ENCODE results near the gene RAD51B.
A peak's percentile ranks its signal among the peaks of the same experiment; 100 is the strongest.
"Not testable (repeated sequence)": the region's sequence is repeated elsewhere in the genome, so short reads cannot be mapped to it uniquely, and the experiment has no call there.

The RAD51B gene

DNA sequence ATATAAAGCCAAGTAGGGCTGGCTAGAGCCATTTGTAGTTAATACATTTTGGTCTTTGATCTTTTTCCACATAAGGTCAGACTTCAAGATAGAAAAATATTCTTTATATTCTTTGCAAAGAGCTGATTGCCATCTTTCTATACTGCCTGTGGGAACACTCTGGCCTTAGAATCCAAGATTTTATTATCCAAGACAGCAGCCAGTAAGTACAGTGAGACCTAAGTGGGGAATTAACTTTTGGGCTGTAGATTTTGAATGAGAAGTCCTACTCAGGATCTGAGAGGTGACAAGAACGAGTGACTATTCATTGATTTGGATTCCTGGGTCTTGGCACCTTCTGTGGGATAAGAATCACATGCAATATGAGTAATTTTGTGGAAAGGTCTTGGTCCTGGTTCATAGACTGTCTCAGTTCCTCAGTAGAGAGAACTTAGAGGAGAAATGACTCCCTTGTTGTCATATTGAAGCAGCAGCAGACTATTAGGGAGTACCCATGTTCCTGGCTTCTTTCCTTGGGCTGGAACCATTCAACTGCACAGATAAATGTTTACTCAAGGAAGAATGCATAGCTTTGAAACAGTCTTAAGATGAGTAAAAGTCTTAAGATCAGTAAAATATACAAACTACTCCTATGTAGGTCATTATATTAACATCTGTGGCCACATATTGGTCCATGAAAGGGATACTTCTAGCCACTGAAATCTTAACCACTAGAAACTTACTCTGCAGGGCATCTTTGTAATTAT is 353.8 kb downstream of the RAD51B start:
- peak in 1 of 2 experiments; percentile 89 for DNase-seq (ENCODE audit: low read depth in 1 of 2, low spot score in 1 of 2)
- in situ Hi-C loops (cut with HindIII; ENCODE audit: low pct_unique_long_range_greater_than_20kb, low sequenced_read_pairs): no loop called here
- TF ChIP-seq JUND (IDR thresholded peaks at IDR 0.05; ENCODE audit: low read depth): peak; percentile 80; the same call in 1 of the 2 replicates

DNA sequence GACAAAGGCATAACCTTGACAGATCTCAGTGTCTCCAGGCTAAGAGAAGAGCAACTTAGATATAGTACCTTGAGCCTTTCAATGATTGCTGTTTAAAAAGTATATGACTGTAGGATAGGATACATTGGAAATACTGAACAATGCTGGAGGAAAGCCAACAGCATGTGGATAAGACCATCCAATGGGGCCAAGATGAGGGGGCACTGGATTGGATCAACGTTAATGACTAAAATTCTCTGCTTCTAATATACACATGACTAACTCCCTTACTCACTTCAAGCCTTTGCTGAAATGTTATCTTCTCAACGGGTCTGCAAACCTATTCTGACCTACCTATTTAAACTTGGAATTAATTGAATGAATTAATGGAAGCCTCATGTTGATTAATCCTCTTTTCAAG is 354.9 kb downstream of the RAD51B start:
- no peak for DNase-seq (ENCODE audit: low read depth in 1 of 2, low spot score in 1 of 2)
- in situ Hi-C loops (cut with HindIII; ENCODE audit: low pct_unique_long_range_greater_than_20kb, low sequenced_read_pairs): no loop called here
- TF ChIP-seq JUND (IDR thresholded peaks at IDR 0.05; ENCODE audit: low read depth): no peak

DNA sequence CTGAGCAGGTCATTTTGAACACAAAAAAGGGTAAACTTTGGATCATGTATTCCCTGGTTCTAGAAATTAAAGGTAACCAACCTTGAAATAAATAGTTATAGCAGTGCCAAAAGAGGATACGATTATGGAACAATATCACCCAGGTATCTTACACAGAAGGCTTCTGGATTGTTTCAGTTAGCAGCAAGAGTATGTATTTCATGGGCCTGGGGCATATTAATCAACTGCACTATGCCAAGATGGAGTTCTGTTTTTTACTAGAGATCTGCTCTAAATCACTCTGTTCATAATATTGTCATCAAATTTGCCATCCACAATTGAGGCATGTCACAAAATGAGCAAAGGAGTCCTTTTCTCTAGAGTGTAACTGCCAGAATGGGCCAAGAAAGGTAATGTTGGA is 357.1 kb downstream of the RAD51B start:
- no peak for TF ChIP-seq JUND (IDR thresholded peaks at IDR 0.05; ENCODE audit: low read depth)
- in situ Hi-C loops (cut with HindIII; ENCODE audit: low pct_unique_long_range_greater_than_20kb, low sequenced_read_pairs): no loop called here
- DNase-seq (ENCODE audit: low read depth in 1 of 2, low spot score in 1 of 2): no peak

DNA sequence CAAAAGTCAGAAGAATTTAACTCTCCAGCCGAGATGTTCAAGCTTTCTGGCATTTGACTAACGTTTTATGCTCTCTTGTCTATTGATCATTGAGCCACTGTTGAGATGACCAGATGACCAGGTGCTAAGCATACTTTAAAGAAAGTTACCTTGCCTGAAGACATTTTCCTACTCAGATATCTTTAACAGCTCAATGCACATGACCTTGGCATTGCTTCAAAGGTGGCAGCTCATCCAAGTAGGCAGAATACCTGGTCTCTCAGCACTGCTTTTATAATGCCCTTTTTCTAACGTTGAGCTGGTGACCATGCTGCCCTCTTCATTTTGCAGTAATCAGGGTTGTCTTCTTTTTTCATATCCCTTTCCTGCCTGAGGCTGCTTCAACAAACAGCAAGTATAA is 358.1 kb downstream of the RAD51B start:
- peak; percentile 95 for TF ChIP-seq JUND (IDR thresholded peaks at IDR 0.05; ENCODE audit: low read depth)
- in situ Hi-C loops (cut with HindIII; ENCODE audit: low pct_unique_long_range_greater_than_20kb, low sequenced_read_pairs): no loop called here
- DNase-seq (ENCODE audit: low read depth in 1 of 2, low spot score in 1 of 2): peak in 1 of 2 experiments; percentile 95

DNA sequence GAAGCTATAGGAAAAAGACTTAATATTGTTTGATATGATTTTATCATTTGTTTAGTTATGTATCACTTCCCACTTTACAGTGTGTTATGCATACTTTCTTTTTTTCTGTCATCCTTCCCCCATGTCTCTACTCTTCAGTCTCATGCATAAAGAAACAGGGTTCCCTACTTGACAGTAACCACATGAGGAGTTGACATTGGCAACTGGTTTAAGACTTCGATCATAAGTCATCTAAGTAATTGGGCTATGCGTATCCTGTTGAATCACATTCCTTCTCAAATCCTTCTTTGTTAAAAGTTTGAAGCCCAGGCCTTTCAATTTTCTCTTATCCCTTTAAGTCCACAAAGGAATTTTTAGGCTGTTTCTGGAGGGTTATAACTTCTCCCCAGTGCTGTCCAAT is 358.7 kb downstream of the RAD51B start:
- peak; percentile 22; the same call in 1 of the 2 replicates for TF ChIP-seq JUND (IDR thresholded peaks at IDR 0.05; ENCODE audit: low read depth)
- DNase-seq (ENCODE audit: low read depth in 1 of 2, low spot score in 1 of 2): peak in 1 of 2 experiments; percentile 94
- in situ Hi-C loops (cut with HindIII; ENCODE audit: low pct_unique_long_range_greater_than_20kb, low sequenced_read_pairs): no loop called here

DNA sequence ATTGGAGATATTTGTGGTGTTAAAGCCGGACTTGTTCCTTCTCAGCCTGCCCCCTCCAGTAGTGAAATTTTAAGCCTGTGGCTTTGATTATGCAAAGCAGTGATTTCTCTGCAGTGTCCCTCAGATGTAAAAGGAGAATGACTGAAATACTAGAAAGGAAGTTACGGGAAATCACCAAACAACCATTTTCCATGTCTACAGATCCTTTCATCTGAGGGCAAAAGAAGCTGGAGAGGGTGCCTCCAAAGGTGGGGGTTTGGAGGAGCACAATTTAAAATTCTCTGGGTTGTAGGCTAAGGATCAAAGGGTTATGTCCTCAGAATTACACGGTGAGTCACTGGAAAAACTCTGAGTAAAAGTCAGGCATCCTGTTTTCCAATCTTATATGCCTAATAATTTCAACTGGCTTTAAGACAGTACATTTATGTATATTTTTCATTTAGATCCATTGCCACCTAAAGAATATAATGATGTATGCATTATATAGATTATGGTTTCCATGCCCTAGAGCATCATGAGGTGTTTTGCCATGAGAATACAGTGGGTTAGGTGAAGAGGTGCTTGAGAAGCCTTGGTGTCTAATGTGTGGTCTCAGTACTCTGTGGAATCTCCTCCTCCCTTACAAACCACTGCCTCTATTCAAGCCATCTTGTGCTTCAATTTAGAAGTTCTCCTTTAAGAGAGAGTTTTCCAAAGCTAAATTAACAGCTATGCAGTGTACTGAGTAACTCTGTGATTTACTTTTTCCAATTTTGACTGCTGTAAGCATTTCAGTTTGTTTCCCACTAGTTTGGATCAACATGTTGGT is 362.1 kb downstream of the RAD51B start:
- in situ Hi-C loops (cut with HindIII; ENCODE audit: low pct_unique_long_range_greater_than_20kb, low sequenced_read_pairs): no loop called here
- no peak for TF ChIP-seq JUND (IDR thresholded peaks at IDR 0.05; ENCODE audit: low read depth)
- no peak for DNase-seq (ENCODE audit: low read depth in 1 of 2, low spot score in 1 of 2)

DNA sequence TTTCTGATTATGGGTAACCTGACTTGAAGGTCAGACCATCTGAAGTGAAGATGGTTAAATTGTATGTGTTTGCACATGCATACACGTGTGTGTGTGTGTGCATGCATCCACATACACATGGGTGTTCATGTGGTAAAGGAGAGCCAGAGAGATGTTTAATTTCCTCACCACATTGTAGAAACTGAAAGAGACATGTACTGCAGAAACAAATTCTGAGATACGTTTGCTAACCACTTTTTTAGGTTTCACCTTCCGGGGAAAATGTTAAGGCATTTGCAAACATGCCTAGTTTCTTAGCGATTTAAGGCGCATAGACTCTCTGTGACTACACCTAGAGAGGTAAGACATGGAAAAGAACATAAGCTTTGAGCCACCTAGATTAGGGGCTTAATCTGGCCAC is 362.9 kb downstream of the RAD51B start:
- DNase-seq (ENCODE audit: low read depth in 1 of 2, low spot score in 1 of 2): no peak
- TF ChIP-seq JUND (IDR thresholded peaks at IDR 0.05; ENCODE audit: low read depth): no peak
- in situ Hi-C loops (cut with HindIII; ENCODE audit: low pct_unique_long_range_greater_than_20kb, low sequenced_read_pairs): no loop called here

DNA sequence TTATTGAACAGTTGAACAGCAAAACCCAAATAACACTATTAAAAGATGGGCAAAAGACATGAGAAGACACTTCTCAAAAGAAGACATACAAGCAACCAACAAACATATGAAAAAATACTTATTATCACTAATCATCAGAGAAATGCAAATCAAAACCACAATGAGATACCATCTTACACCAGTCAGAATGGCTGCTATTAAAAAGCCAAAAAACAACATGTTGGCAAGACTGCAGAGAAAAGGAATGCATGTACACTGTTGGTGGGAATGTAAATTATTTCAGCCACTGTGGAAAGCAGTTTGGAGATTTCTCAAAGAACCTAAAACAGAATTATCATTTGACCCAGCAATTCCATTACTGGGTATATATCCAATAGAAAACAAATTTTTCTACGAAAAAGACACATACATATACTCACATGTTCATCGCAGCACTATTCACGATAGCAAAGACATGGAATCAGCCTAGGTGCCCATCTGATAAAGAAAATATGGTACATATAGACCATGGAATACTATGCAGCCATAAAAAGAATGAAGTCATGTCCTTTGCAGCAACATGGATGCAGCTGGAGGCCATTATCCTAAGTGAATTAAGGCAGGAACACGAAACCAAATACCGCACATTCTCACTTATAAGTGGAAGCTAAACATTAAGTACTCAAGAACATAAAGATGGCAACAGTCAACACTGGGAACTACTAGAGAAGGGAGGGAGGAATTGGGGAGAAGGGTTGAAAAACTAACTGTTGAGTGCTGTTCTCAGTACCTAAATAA is 367.1 kb downstream of the RAD51B start:
- DNase-seq (ENCODE audit: low read depth in 1 of 2, low spot score in 1 of 2); in situ Hi-C loops (cut with HindIII; ENCODE audit: low pct_unique_long_range_greater_than_20kb, low sequenced_read_pairs): not testable (repeated sequence)

DNA sequence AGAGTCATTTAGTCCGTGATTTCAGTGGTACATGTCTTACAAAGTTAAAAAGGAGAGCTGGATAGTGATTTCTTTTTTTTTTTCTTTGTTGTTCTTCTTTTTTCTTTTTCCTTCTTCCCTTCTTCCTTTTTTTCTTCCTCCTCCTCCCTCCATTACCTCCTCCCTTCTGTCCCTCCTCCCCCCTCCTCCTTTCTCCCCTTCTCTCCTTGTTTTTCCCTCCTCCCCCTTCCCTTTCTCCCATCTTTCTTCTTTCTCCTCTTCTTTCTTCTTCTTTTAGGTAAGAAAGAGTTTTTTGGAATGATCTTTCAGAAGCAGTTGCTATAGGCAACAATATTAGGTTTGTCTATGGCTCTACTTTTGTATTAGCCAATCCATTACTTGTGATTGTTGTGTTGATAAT is 368.6 kb downstream of the RAD51B start:
- in situ Hi-C loops (cut with HindIII; ENCODE audit: low pct_unique_long_range_greater_than_20kb, low sequenced_read_pairs): no loop called here

DNA sequence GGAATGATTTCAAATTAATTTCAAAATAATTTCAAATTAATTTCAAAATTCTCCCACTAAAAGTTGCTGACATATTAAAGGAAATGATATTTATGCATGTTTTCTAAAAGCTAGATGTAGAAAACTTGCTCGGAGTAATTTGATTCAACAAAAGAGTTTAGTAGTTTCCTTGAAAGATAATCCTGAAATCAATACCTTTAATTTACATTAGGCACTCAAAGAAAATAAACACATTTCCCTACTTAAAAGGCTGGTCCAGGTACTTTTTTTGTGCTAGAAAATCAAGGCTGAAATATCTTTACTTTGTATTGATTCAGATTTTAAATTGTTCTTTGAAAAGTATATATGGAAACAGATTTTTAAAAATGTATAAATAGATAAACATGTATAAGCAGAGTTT is 370.5 kb downstream of the RAD51B start:
- in situ Hi-C loops (cut with HindIII; ENCODE audit: low pct_unique_long_range_greater_than_20kb, low sequenced_read_pairs): no loop called here
- no peak for DNase-seq (ENCODE audit: low read depth in 1 of 2, low spot score in 1 of 2)
- no peak for TF ChIP-seq JUND (IDR thresholded peaks at IDR 0.05; ENCODE audit: low read depth)

More for the DNA sequence above, 368.6 kb downstream of the RAD51B start:
- TF ChIP-seq JUND (IDR thresholded peaks at IDR 0.05; ENCODE audit: low read depth): no peak
- no peak for DNase-seq (ENCODE audit: low read depth in 1 of 2, low spot score in 1 of 2)

DNA sequence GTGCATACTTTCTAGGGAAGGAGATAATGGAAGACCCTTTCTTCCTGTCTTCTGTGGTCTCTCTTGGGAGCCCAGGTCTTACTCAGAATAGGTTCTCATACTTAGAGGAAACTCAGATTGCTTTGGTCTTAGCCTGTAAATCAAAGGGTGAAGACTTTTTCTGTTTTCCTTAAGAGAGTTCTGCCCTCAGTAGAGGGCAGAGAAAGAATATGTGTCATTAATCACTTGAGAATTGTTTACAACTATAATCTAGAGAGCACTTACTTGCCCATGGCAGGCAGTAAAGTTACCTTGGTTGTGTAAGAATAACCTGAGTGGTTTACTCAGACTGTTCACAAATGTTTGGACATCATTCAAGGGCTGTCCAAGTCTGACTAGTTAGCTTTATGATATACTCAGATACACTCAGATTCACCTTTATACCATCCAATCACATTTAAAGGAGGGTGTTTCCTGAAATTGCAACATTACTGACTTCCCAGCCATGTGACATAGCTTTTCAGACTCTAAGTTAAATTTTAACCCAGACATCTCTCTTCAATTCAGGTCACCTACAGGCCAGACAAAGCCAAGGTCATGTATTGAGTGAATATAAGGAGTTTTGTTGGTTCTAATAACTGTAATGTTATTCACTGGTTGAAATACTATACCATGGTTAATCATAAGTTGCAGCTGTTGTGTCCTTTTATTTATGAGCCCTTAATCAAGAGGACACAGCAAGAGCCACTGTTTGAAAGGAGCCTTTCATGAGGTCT is 372.2 kb downstream of the RAD51B start:
- in situ Hi-C loops (cut with HindIII; ENCODE audit: low pct_unique_long_range_greater_than_20kb, low sequenced_read_pairs): no loop called here
- peak in 1 of 2 experiments; percentile 86 for DNase-seq (ENCODE audit: low read depth in 1 of 2, low spot score in 1 of 2)
- TF ChIP-seq JUND (IDR thresholded peaks at IDR 0.05; ENCODE audit: low read depth): no peak; the same call in none of the 2 replicates

DNA sequence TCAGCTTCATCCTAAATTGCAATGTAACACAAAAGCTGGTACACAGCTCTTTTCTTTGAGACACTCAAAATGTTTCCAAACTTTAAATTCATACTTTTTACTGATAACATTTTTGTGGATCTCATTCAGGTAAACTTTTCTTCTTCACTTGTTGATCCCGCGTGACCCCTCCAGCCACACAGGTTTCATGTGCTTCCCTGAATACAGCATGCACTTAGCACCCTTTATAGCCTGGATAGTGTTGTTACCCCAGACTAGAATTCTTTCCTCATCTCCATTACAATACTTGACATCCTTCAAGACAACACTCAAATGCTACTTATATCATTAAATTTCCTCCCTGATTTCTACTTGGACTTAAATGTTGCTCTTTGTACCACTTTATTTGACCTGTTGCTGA is 373.4 kb downstream of the RAD51B start:
- in situ Hi-C loops (cut with HindIII; ENCODE audit: low pct_unique_long_range_greater_than_20kb, low sequenced_read_pairs): no loop called here
- no peak for DNase-seq (ENCODE audit: low read depth in 1 of 2, low spot score in 1 of 2)
- no peak for TF ChIP-seq JUND (IDR thresholded peaks at IDR 0.05; ENCODE audit: low read depth)

Data from T47D (cell line).